Natural killer cell treated with Interleukin-12 subunit alpha and Interleukin-12 subunit beta and Interleukin-15 and Interleukin-18, amount 100 ng/mL, for 72 hours (primary cell): ENCODE results near the gene XRCC4. TPM values are rescaled to one million over a fixed set of nuclear protein-coding genes. Genes with fewer than 3 reads are reported as not detected.

Experiments used
- ATAC-seq, 2 donors: fragments of 150-1000 bp; cut with Tn5 transposase in 1 of 2; sonication (Bioruptor Pico), chemical (Tn5 transposase) in 1 of 2; 2 replicates each; pipeline ENCODE4 v1.10.0; 2021
- DNase-seq: peaks from one replicate; pipeline ENCODE4 v3.0.0; 2022; ENCODE audit warnings: low spot score
- H3K27ac Mint-ChIP-seq, 2 donors: 1 replicate in 1 of 2; 2 replicates in 1 of 2; pipeline ENCODE4 v1.8.0; 2022; ENCODE audit warnings: mixed read lengths in 2 of 2, mild to moderate bottlenecking in 1 of 2, moderate library complexity in 1 of 2
- H3K27me3 Mint-ChIP-seq, 2 donors: 1 replicate in 1 of 2; 2 replicates in 1 of 2; pipeline ENCODE4 v1.8.0; 2022; ENCODE audit warnings: mixed read lengths in 2 of 2
- H3K36me3 Mint-ChIP-seq: one replicate; pipeline ENCODE4 v1.8.0; 2022; ENCODE audit warnings: mixed read lengths
- H3K4me1 Mint-ChIP-seq, 2 donors: 1 replicate in 1 of 2; 2 replicates in 1 of 2; pipeline ENCODE4 v1.8.0; 2022; ENCODE audit warnings: low read depth in 2 of 2, mixed read lengths in 2 of 2, mild to moderate bottlenecking in 1 of 2
- H3K4me3 Mint-ChIP-seq: one replicate; pipeline ENCODE4 v1.8.0; 2022; ENCODE audit warnings: mixed read lengths
- H3K9me3 Mint-ChIP-seq: 2 replicates; pipeline ENCODE4 v1.8.0; 2022; ENCODE audit warnings: mixed read lengths
- total RNA-seq, 2 donors: library from RNA; stranded (reverse); gene quantifications; one replicate each; pipeline ENCODE4 v1.2.3, GENCODE V29; 2022

Gene XRCC4
- total RNA-seq, 2 donors from 2014 or later, result 10.2 to 13.9 TPM

- Mint-ChIP-seq H3K36me3 (peaks cover 13% of the 10 kb centered on the region), H3K27me3 (no peaks in the 10 kb centered on the region), H3K27ac (no peak overlapping the region), H3K4me1 (peaks cover 0 to 3% of the 10 kb centered on the region in 2 donors), H3K4me3 (no peak overlapping the region), H3K9me3 (no peaks in the 10 kb centered on the region)
- DNase-seq (no peak), ATAC-seq (no peak)
Observed at GRCh38 chr5:83109380-83109779, 32.0 kb downstream of the XRCC4 start.

GRCh38 chr5:83115816-83116215 is 38.5 kb downstream of the XRCC4 start:
- Mint-ChIP-seq H3K4me1 (no peaks in the 10 kb centered on the region), H3K9me3 (no peaks in the 10 kb centered on the region), H3K36me3 (peaks cover 17% of the 10 kb centered on the region), H3K4me3 (no peak overlapping the region), H3K27me3 (no peaks in the 10 kb centered on the region), H3K27ac (no peak overlapping the region)
- ATAC-seq, result no peak
- no peak for DNase-seq

- Mint-ChIP-seq H3K27ac (no peak overlapping the region), H3K9me3 (no peaks in the 10 kb centered on the region), H3K27me3 (no peaks in the 10 kb centered on the region), H3K4me3 (no peak overlapping the region), H3K4me1 (no peaks in the 10 kb centered on the region), H3K36me3 (peaks cover 6% of the 10 kb centered on the region)
- ATAC-seq (no peak), DNase-seq (no peak)
Observed at GRCh38 chr5:83118471-83118870, 41.1 kb downstream of the XRCC4 start.

- H3K27me3 Mint-ChIP-seq, result no peaks in the 10 kb centered on the region
- H3K36me3 Mint-ChIP-seq, result peaks cover 6% of the 10 kb centered on the region
- H3K4me1 Mint-ChIP-seq, result no peaks in the 10 kb centered on the region
- no peak overlapping the region for H3K27ac Mint-ChIP-seq
- no peak for ATAC-seq
- DNase-seq, result no peak
- H3K9me3 Mint-ChIP-seq, result no peaks in the 10 kb centered on the region
- no peak overlapping the region for H3K4me3 Mint-ChIP-seq
Observed at GRCh38 chr5:83118976-83119375, 41.6 kb downstream of the XRCC4 start.

GRCh38 chr5:83124593-83124992 is 47.2 kb downstream of the XRCC4 start:
- H3K4me1 Mint-ChIP-seq, result no peaks in the 10 kb centered on the region

GRCh38 chr5:83125560-83125959 is 48.2 kb downstream of the XRCC4 start:
- H3K27ac Mint-ChIP-seq, result no peak overlapping the region
- no peaks in the 10 kb centered on the region for H3K9me3 Mint-ChIP-seq
- H3K36me3 Mint-ChIP-seq, result peaks cover 17% of the 10 kb centered on the region
- DNase-seq (no peak), ATAC-seq (no peak)
- no peaks in the 10 kb centered on the region for H3K4me1 Mint-ChIP-seq
- H3K4me3 Mint-ChIP-seq, result no peak overlapping the region
- H3K27me3 Mint-ChIP-seq, result no peaks in the 10 kb centered on the region

More at GRCh38 chr5:83124593-83124992, 47.2 kb downstream of the XRCC4 start:
- peaks cover 9% of the 10 kb centered on the region for H3K36me3 Mint-ChIP-seq
- no peak for ATAC-seq
- DNase-seq, result no peak
- no peak overlapping the region for H3K27ac Mint-ChIP-seq
- no peaks in the 10 kb centered on the region for H3K9me3 Mint-ChIP-seq
- no peak overlapping the region for H3K4me3 Mint-ChIP-seq
- H3K27me3 Mint-ChIP-seq, result no peaks in the 10 kb centered on the region

GRCh38 chr5:83126501-83126900 is 49.2 kb downstream of the XRCC4 start:
- no peak overlapping the region for H3K27ac Mint-ChIP-seq
- H3K9me3 Mint-ChIP-seq, result peaks cover 5% of the 10 kb centered on the region

GRCh38 chr5:83133797-83134196 is 56.5 kb downstream of the XRCC4 start:
- peaks cover 9% of the 10 kb centered on the region for H3K9me3 Mint-ChIP-seq
- H3K27me3 Mint-ChIP-seq, result no peaks in the 10 kb centered on the region
- H3K27ac Mint-ChIP-seq, result no peak overlapping the region
- H3K4me1 Mint-ChIP-seq, result peaks cover 0 to 3% of the 10 kb centered on the region in 2 donors
- DNase-seq (no peak), ATAC-seq (no peak)
- no peak overlapping the region for H3K4me3 Mint-ChIP-seq
- H3K36me3 Mint-ChIP-seq, result peaks cover 40% of the 10 kb centered on the region

More at GRCh38 chr5:83126501-83126900, 49.2 kb downstream of the XRCC4 start:
- ATAC-seq (no peak), DNase-seq (no peak)
- peaks cover 24% of the 10 kb centered on the region for H3K36me3 Mint-ChIP-seq
- no peak overlapping the region for H3K4me3 Mint-ChIP-seq
- H3K27me3 Mint-ChIP-seq, result no peaks in the 10 kb centered on the region
- no peaks in the 10 kb centered on the region for H3K4me1 Mint-ChIP-seq

- Mint-ChIP-seq H3K9me3 (no peaks in the 10 kb centered on the region), H3K4me3 (no peak overlapping the region), H3K36me3 (no peaks in the 10 kb centered on the region), H3K27me3 (no peaks in the 10 kb centered on the region), H3K27ac (no peak overlapping the region), H3K4me1 (no peaks in the 10 kb centered on the region)
- DNase-seq (no peak), ATAC-seq (no peak)
Observed at GRCh38 chr5:83142526-83142925, 65.2 kb downstream of the XRCC4 start.

- Mint-ChIP-seq H3K27me3 (no peaks in the 10 kb centered on the region), H3K27ac (no peak overlapping the region), H3K4me3 (no peak overlapping the region), H3K9me3 (no peaks in the 10 kb centered on the region), H3K4me1 (no peaks in the 10 kb centered on the region), H3K36me3 (no peaks in the 10 kb centered on the region)
- no peak for ATAC-seq
- no peak for DNase-seq
Observed at GRCh38 chr5:83145241-83145640, 67.9 kb downstream of the XRCC4 start.

GRCh38 chr5:83145882-83146331 is 68.6 kb downstream of the XRCC4 start:
- Mint-ChIP-seq H3K4me3 (no peak overlapping the region), H3K4me1 (no peaks in the 10 kb centered on the region), H3K27ac (no peak overlapping the region), H3K27me3 (no peaks in the 10 kb centered on the region), H3K9me3 (no peaks in the 10 kb centered on the region), H3K36me3 (no peaks in the 10 kb centered on the region)
- ATAC-seq (no peak), DNase-seq (no peak)

- ATAC-seq (no peak), DNase-seq (no peak)
- Mint-ChIP-seq H3K36me3 (no peaks in the 10 kb centered on the region), H3K27me3 (no peaks in the 10 kb centered on the region), H3K4me1 (no peaks in the 10 kb centered on the region), H3K4me3 (no peak overlapping the region), H3K27ac (no peak overlapping the region), H3K9me3 (no peaks in the 10 kb centered on the region)
Observed at GRCh38 chr5:83146441-83146840, 69.1 kb downstream of the XRCC4 start.

GRCh38 chr5:83147593-83147992 is 70.2 kb downstream of the XRCC4 start:
- Mint-ChIP-seq H3K27ac (no peak overlapping the region), H3K36me3 (no peaks in the 10 kb centered on the region), H3K4me1 (no peaks in the 10 kb centered on the region), H3K4me3 (no peak overlapping the region), H3K9me3 (no peaks in the 10 kb centered on the region), H3K27me3 (no peaks in the 10 kb centered on the region)
- ATAC-seq (no peak), DNase-seq (no peak)

GRCh38 chr5:83148370-83148769 is 71.0 kb downstream of the XRCC4 start:
- Mint-ChIP-seq H3K27me3 (no peaks in the 10 kb centered on the region), H3K9me3 (no peaks in the 10 kb centered on the region), H3K27ac (no peak overlapping the region), H3K36me3 (no peaks in the 10 kb centered on the region), H3K4me1 (peaks cover 0 to 2% of the 10 kb centered on the region in 2 donors), H3K4me3 (no peak overlapping the region)
- ATAC-seq (no peak), DNase-seq (no peak)

- H3K27me3 Mint-ChIP-seq, result no peaks in the 10 kb centered on the region
- H3K27ac Mint-ChIP-seq, result no peak overlapping the region
- no peaks in the 10 kb centered on the region for H3K9me3 Mint-ChIP-seq
- no peaks in the 10 kb centered on the region for H3K36me3 Mint-ChIP-seq
- ATAC-seq (no peak), DNase-seq (no peak)
- H3K4me3 Mint-ChIP-seq, result no peak overlapping the region
- H3K4me1 Mint-ChIP-seq, result peaks cover 0 to 2% of the 10 kb centered on the region in 2 donors
Observed at GRCh38 chr5:83149671-83150070, 72.3 kb downstream of the XRCC4 start.
